ENCODE data around the gene BCAR3.

Gene BCAR3

GRCh38 chr1:93672477-93673162 lies 9.0 kb downstream of the BCAR3 start:
- H3K27me3 ChIP-seq (ENCODE audit: insufficient read depth, poor library complexity, severe bottlenecking): no peaks in the 10 kb centered on the region
- no peaks in the 10 kb centered on the region for H3K9me3 ChIP-seq (ENCODE audit: severe bottlenecking)
- ATAC-seq (ENCODE audit: low read depth) (peak; percentile 2; the same call in 2 of the 3 replicates), DNase-seq (ENCODE audit: low spot score) (no peak)
- no peak for TF ChIP-seq CTCF (IDR thresholded peaks at IDR 0.05; ENCODE audit: poor library complexity, severe bottlenecking)
- H3K36me3 ChIP-seq (ENCODE audit: low read depth): peaks cover 98% of the 10 kb centered on the region
- H3K4me3 ChIP-seq (ENCODE audit: severe bottlenecking): no peak overlapping the region
- H3K4me1 ChIP-seq (ENCODE audit: insufficient read depth, poor library complexity, severe bottlenecking): peaks cover 86% of the 10 kb centered on the region
- H3K27ac ChIP-seq (ENCODE audit: poor library complexity, severe bottlenecking): peak overlapping the region; percentile 94

GRCh38 chr1:93672069-93672468 lies 9.6 kb downstream of the BCAR3 start:
- Histone ChIP-seq H3K4me3 (ENCODE audit: severe bottlenecking) (no peak overlapping the region), H3K27me3 (ENCODE audit: insufficient read depth, poor library complexity, severe bottlenecking) (no peaks in the 10 kb centered on the region), H3K4me1 (ENCODE audit: insufficient read depth, poor library complexity, severe bottlenecking) (peaks cover 86% of the 10 kb centered on the region), H3K9me3 (ENCODE audit: severe bottlenecking) (no peaks in the 10 kb centered on the region), H3K27ac (ENCODE audit: poor library complexity, severe bottlenecking) (peak overlapping the region; percentile 94), H3K36me3 (ENCODE audit: low read depth) (peaks cover 98% of the 10 kb centered on the region)
- DNase-seq (ENCODE audit: low spot score) (no peak), ATAC-seq (ENCODE audit: low read depth) (peak; percentile 37; the same call in 2 of the 3 replicates)
- no peak for TF ChIP-seq CTCF (IDR thresholded peaks at IDR 0.05; ENCODE audit: poor library complexity, severe bottlenecking)

- peaks cover 86% of the 10 kb centered on the region for H3K4me1 ChIP-seq (ENCODE audit: insufficient read depth, poor library complexity, severe bottlenecking)
- H3K36me3 ChIP-seq (ENCODE audit: low read depth): peaks cover 98% of the 10 kb centered on the region
- H3K27me3 ChIP-seq (ENCODE audit: insufficient read depth, poor library complexity, severe bottlenecking): no peaks in the 10 kb centered on the region
- H3K27ac ChIP-seq (ENCODE audit: poor library complexity, severe bottlenecking): peak overlapping the region; percentile 94
- DNase-seq (ENCODE audit: low spot score) (no peak), ATAC-seq (ENCODE audit: low read depth) (no peak)
- H3K4me3 ChIP-seq (ENCODE audit: severe bottlenecking): no peak overlapping the region
- H3K9me3 ChIP-seq (ENCODE audit: severe bottlenecking): no peaks in the 10 kb centered on the region
- no peak for TF ChIP-seq CTCF (IDR thresholded peaks at IDR 0.05; ENCODE audit: poor library complexity, severe bottlenecking)
Observed at GRCh38 chr1:93671099-93671621, 10.5 kb downstream of the BCAR3 start.

GRCh38 chr1:93670141-93670540 lies 11.5 kb downstream of the BCAR3 start:
- Histone ChIP-seq H3K27me3 (ENCODE audit: insufficient read depth, poor library complexity, severe bottlenecking) (no peaks in the 10 kb centered on the region), H3K4me3 (ENCODE audit: severe bottlenecking) (no peak overlapping the region), H3K27ac (ENCODE audit: poor library complexity, severe bottlenecking) (peak overlapping the region; percentile 94), H3K9me3 (ENCODE audit: severe bottlenecking) (no peaks in the 10 kb centered on the region), H3K36me3 (ENCODE audit: low read depth) (peaks cover 100% of the 10 kb centered on the region), H3K4me1 (ENCODE audit: insufficient read depth, poor library complexity, severe bottlenecking) (peaks cover 89% of the 10 kb centered on the region)
- TF ChIP-seq CTCF (IDR thresholded peaks at IDR 0.05; ENCODE audit: poor library complexity, severe bottlenecking): no peak
- no peak for DNase-seq (ENCODE audit: low spot score)
- peak; percentile 24; the same call in 2 of the 3 replicates for ATAC-seq (ENCODE audit: low read depth)

GRCh38 chr1:93669369-93669768 lies 12.3 kb downstream of the BCAR3 start:
- no peak for ATAC-seq (ENCODE audit: low read depth)
- no peaks in the 10 kb centered on the region for H3K27me3 ChIP-seq (ENCODE audit: insufficient read depth, poor library complexity, severe bottlenecking)
- H3K9me3 ChIP-seq (ENCODE audit: severe bottlenecking): no peaks in the 10 kb centered on the region
- H3K4me1 ChIP-seq (ENCODE audit: insufficient read depth, poor library complexity, severe bottlenecking): peaks cover 89% of the 10 kb centered on the region
- H3K36me3 ChIP-seq (ENCODE audit: low read depth): peaks cover 100% of the 10 kb centered on the region
- no peak for TF ChIP-seq CTCF (IDR thresholded peaks at IDR 0.05; ENCODE audit: poor library complexity, severe bottlenecking)
- peak overlapping the region; percentile 94 for H3K27ac ChIP-seq (ENCODE audit: poor library complexity, severe bottlenecking)
- no peak overlapping the region for H3K4me3 ChIP-seq (ENCODE audit: severe bottlenecking)
- DNase-seq (ENCODE audit: low spot score): no peak

Data from RWPE2 (cell line).